PC-9 (cell line): Measurements from ENCODE around the gene PSD2. TPM values are rescaled to one million over a fixed set of nuclear protein-coding genes. Genes with fewer than 3 reads are reported as not detected.

Experiments used
- BruUV-seq: library from RNA; stranded (reverse); fragments of 400-500 nt; replicated peaks from 2 replicates; lab custom pipeline; 2021; lab: Mats Ljungman, UMichigan
- CTCF ChIA-PET: fragments of 300-600 bp; sonication (Branson Sonifier 250); formaldehyde crosslinking; loops from one replicate; lab custom pipeline; 2022; ENCODE audit warnings: antibody characterized with exemption; lab: Charles Lee
- POLR2A ChIA-PET: fragments of 300-600 bp; sonication (Branson Sonifier 250); formaldehyde crosslinking; loops from one replicate; lab custom pipeline; 2022; ENCODE audit warnings: antibody characterized with exemption; ENCODE audit not compliant: unreplicated experiment; lab: Charles Lee
- DNase-seq, 2 experiments: peaks; one replicate each; pipeline versions ENCODE4 v3.0.0 to v3.0.0-alpha.2; 2015 to 2022; ENCODE audit warnings: mixed read lengths in 1 of 2
- H2AFZ ChIP-seq: fragments of 200-600 bp; sonication (generic); 2 replicates; pipeline ENCODE4 v1.8.1; 2017; ENCODE audit warnings: antibody characterized with exemption
- H3F3A ChIP-seq: fragments of 200-600 bp; sonication (generic); 2 replicates; pipeline ENCODE4 v1.8.1; 2017; ENCODE audit warnings: antibody characterized with exemption, mild to moderate bottlenecking, low read depth; ENCODE audit not compliant: insufficient read depth
- H3K27ac ChIP-seq: fragments of 200-600 bp; sonication (generic); 2 replicates; pipeline ENCODE4 v1.6.1; 2016; ENCODE audit warnings: mixed run types
- H3K27me3 ChIP-seq: fragments of 200-600 bp; sonication (generic); 2 replicates; pipeline ENCODE4 v1.6.1; 2016; ENCODE audit warnings: low read depth, mixed run types; ENCODE audit not compliant: insufficient read depth
- H3K36me3 ChIP-seq: fragments of 200-600 bp; sonication (generic); 2 replicates; pipeline ENCODE4 v1.6.1; 2016; ENCODE audit warnings: low read depth, mixed run types
- H3K4me1 ChIP-seq: fragments of 200-600 bp; sonication (generic); replicated peaks from 2 replicates; pipeline ENCODE4 v1.6.1; 2016; ENCODE audit warnings: mixed run types; ENCODE audit not compliant: insufficient read depth
- H3K4me2 ChIP-seq: fragments of 200-600 bp; sonication (generic); 2 replicates; pipeline ENCODE4 v1.6.1; 2017; ENCODE audit warnings: mixed run types
- H3K4me3 ChIP-seq: fragments of 200-600 bp; sonication (generic); 2 replicates; pipeline ENCODE4 v1.6.1; 2016; ENCODE audit warnings: mixed run types
- H3K79me2 ChIP-seq: fragments of 200-600 bp; sonication (generic); 2 replicates; pipeline ENCODE4 v1.6.1; 2017; ENCODE audit warnings: low read depth, mixed run types
- H3K9me2 ChIP-seq: fragments of 200-600 bp; sonication (generic); 2 replicates; pipeline ENCODE4 v1.8.1; 2017; ENCODE audit warnings: mild to moderate bottlenecking; ENCODE audit not compliant: insufficient read depth
- H3K9me3 ChIP-seq: fragments of 200-600 bp; sonication (generic); 2 replicates; pipeline ENCODE4 v1.8.1; 2016; ENCODE audit warnings: low read depth; ENCODE audit not compliant: insufficient read depth
- H4K20me1 ChIP-seq: fragments of 200-600 bp; sonication (generic); 2 replicates; pipeline ENCODE4 v1.8.1; 2017; ENCODE audit not compliant: insufficient read depth
- CTCF ChIP-seq: fragments of 200-600 bp; sonication (generic); conservative IDR thresholded peaks from 2 replicates; pipeline ENCODE4 v1.6.1; 2017; ENCODE audit warnings: mixed run types, antibody characterized with exemption, mild to moderate bottlenecking, moderate library complexity
- EZH2 ChIP-seq: fragments of 200-600 bp; sonication (generic); IDR thresholded peaks from 2 replicates; pipeline ENCODE4 v1.8.0; 2017; ENCODE audit warnings: antibody characterized with exemption, low read depth
- intact Hi-C: fragments of 100-400 bp; cut with micrococcal nuclease; formaldehyde crosslinking; loops from one replicate; pipeline ENCODE4 v1.10.0; 2022; ENCODE audit not compliant: unreplicated experiment
- total RNA-seq: library from RNA; stranded (reverse); gene quantifications from 2 replicates; pipeline ENCODE4 v1.2.3, GENCODE V29; 2021

Gene PSD2
- total RNA-seq, 1 experiment from 2014 or later = 0.07 TPM

DNA sequence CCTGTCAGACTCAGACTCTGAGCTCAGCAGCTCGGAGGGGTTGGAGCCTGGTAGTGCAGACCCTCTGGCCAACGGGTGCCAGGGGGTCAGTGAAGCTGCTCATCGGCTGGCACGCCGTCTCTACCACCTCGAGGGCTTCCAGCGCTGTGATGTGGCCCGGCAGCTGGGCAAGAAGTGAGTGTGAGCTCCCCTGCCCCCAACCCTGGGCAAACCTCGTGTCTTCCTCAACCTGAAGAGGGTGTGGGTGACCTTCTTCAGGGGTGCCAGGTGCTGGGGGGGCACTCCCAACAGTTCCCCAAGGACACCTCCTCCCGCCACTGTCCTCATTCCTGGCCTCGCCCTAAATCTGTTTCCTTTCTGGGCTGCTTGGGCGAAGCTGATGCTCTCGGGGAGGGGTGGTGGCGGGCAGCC, 18.6 kb downstream of the PSD2 start:
- CTCF ChIA-PET = no interaction called here
- Histone ChIP-seq H3K4me1 (no peaks in the 10 kb centered on the region), H3K27ac (no peak overlapping the region), H3F3A (no peaks in the 10 kb centered on the region), H3K9me2 (no peaks in the 10 kb centered on the region), H4K20me1 (no peaks in the 10 kb centered on the region), H3K27me3 (peaks cover 96% of the 10 kb centered on the region), H3K79me2 (no peaks in the 10 kb centered on the region), H2AFZ (no peak overlapping the region), H3K9me3 (no peaks in the 10 kb centered on the region), H3K4me3 (no peak overlapping the region), H3K36me3 (no peaks in the 10 kb centered on the region), H3K4me2 (no peak overlapping the region)
- DNase-seq = no peak
- no TSS peak for BruUV-seq
- TF ChIP-seq CTCF = no peak
- TF ChIP-seq EZH2 = no peak
- intact Hi-C loops = no loop called here
- POLR2A ChIA-PET = no interaction called here

DNA sequence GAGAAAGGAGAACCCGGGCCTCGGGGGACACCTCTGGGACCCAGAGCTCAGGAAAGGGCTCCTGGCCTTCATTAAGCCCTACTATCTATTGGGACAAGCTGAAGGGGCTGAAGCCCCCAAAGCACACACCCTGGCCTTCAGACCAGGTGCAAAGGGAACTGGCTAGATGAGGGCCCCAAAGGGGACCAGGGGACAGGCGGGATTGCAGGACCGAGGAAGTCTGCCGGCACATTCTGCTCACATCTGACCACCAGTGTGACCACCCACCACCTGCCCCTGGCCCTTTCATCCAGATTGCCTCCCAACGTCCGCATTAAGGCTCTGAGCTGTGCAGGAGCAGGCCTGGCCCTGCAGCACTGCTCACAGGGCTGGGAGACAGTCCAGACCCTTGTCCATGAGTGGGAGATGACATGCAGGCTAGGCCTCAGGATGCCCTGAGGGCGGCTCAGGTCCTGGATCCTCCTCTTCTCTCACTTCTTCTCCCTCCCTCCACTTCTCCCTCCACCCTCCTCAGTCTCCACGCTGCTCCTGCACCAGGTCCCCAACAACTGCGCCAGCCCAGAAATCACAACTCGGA, 19.2 kb downstream of the PSD2 start:
- POLR2A ChIA-PET = no interaction called here
- Histone ChIP-seq H4K20me1 (no peaks in the 10 kb centered on the region), H3F3A (no peaks in the 10 kb centered on the region), H3K4me1 (no peaks in the 10 kb centered on the region), H3K27me3 (peaks cover 97% of the 10 kb centered on the region), H3K9me2 (no peaks in the 10 kb centered on the region), H3K9me3 (no peaks in the 10 kb centered on the region), H3K4me3 (no peak overlapping the region), H2AFZ (no peak overlapping the region), H3K36me3 (no peaks in the 10 kb centered on the region), H3K79me2 (no peaks in the 10 kb centered on the region), H3K27ac (no peak overlapping the region), H3K4me2 (no peak overlapping the region)
- TF ChIP-seq CTCF (no peak), EZH2 (no peak)
- BruUV-seq = no TSS peak
- CTCF ChIA-PET = no interaction called here
- intact Hi-C loops = no loop called here
- no peak for DNase-seq

DNA sequence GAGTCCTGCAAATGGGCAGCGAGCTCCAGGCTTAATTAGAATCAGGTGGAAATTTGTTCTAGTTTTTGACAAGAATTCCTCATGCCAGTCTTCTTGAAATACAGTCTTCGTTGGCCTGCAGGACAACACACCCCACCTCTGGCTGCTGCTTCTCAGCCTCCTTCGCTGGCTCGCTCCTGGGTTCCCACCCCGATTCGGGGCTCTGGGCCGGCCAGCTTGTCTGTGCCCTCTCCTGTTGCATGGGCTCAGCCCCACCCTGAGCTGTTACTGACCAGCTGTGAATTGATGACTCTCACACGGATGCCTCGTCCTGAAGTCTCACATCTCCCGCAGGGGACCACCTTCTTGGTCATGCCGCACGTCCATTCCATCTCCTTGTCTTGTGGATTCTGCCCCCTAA, 21.0 kb downstream of the PSD2 start:
- H3K79me2 ChIP-seq = no peaks in the 10 kb centered on the region
- H3K4me2 ChIP-seq = no peak overlapping the region
- H3K27me3 ChIP-seq = peaks cover 97% of the 10 kb centered on the region
- POLR2A ChIA-PET = no interaction called here
- no peak overlapping the region for H3K27ac ChIP-seq
- no peaks in the 10 kb centered on the region for H3F3A ChIP-seq
- no peak overlapping the region for H3K4me3 ChIP-seq
- CTCF ChIA-PET = no interaction called here
- TF ChIP-seq CTCF (no peak), EZH2 (no peak)
- intact Hi-C loops = no loop called here
- H3K4me1 ChIP-seq = no peaks in the 10 kb centered on the region
- H3K9me3 ChIP-seq = no peaks in the 10 kb centered on the region
- no peaks in the 10 kb centered on the region for H3K36me3 ChIP-seq
- no TSS peak for BruUV-seq
- H2AFZ ChIP-seq = no peak overlapping the region
- H3K9me2 ChIP-seq = no peaks in the 10 kb centered on the region
- H4K20me1 ChIP-seq = no peaks in the 10 kb centered on the region
- DNase-seq = no peak
